ENCODE data around the gene IFRD1. TPM values are rescaled to one million over a fixed set of nuclear protein-coding genes. Genes with fewer than 3 reads are reported as not detected.

IFRD1 gene
- total and polyA plus RNA-seq, 4 donors: 37.2 to 98.2 (median 40.7) TPM

- 7 to 8% methylated on average over 3 of the region's 3 CpGs for WGBS, 2 donors
- peak in 2 of 3 donors; percentile 48 to 58 for DNase-seq
Measured at GRCh38 chr7:112414855-112415490, 35.3 kb upstream of the IFRD1 start.

GRCh38 chr7:112416127-112416526 is 34.1 kb upstream of the IFRD1 start:
- WGBS, 2 donors: 30 to 50% methylated on average over 4 of the region's 4 CpGs
- peaks cover 0 to 5% (median 0%) of the 10 kb centered on the region in 5 donors for H3K4me1 ChIP-seq (ENCODE audit: control insufficient read depth in 5 of 5, insufficient read depth in 5 of 5, low read length in 5 of 5)
- H3K36me3 ChIP-seq (ENCODE audit: control insufficient read depth in 4 of 4, insufficient read depth in 4 of 4, low read length in 4 of 4): no peaks in the 10 kb centered on the region
- no peak overlapping the region for H3K4me3 ChIP-seq
- no peaks in the 10 kb centered on the region for H3K27me3 ChIP-seq (ENCODE audit: control insufficient read depth in 3 of 3, insufficient read depth in 3 of 3, low read length in 2 of 3)
- TF ChIP-seq CTCF (IDR thresholded peaks at IDR 0.05; ENCODE audit: control extremely low read depth, extremely low read depth): no peak
- DNase-seq: peak in 1 of 3 donors; percentile 12
- ATAC-seq (ENCODE audit: insufficient read depth, low FRiP score): no peak
- no peak overlapping the region for H3K9ac ChIP-seq (ENCODE audit: insufficient read depth in 1 of 2, low read length in 2 of 2)
- H3K9me3 ChIP-seq (ENCODE audit: control insufficient read depth in 4 of 4, insufficient read depth in 3 of 4, low read length in 3 of 4): no peaks in the 10 kb centered on the region
- no peak overlapping the region for H3K27ac ChIP-seq (ENCODE audit: low read depth in 1 of 2, low read length in 1 of 2)

More at GRCh38 chr7:112414855-112415490, 35.3 kb upstream of the IFRD1 start:
- TF ChIP-seq CTCF (IDR thresholded peaks at IDR 0.05; ENCODE audit: control extremely low read depth, extremely low read depth): peak; percentile 28
- Histone ChIP-seq H3K27me3 (ENCODE audit: control insufficient read depth in 3 of 3, insufficient read depth in 3 of 3, low read length in 2 of 3) (no peaks in the 10 kb centered on the region), H3K4me1 (ENCODE audit: control insufficient read depth in 5 of 5, insufficient read depth in 5 of 5, low read length in 5 of 5) (peaks cover 0 to 16% (median 0%) of the 10 kb centered on the region in 5 donors), H3K36me3 (ENCODE audit: control insufficient read depth in 4 of 4, insufficient read depth in 4 of 4, low read length in 4 of 4) (no peaks in the 10 kb centered on the region), H3K9ac (ENCODE audit: insufficient read depth in 1 of 2, low read length in 2 of 2) (no peak overlapping the region), H3K9me3 (ENCODE audit: control insufficient read depth in 4 of 4, insufficient read depth in 3 of 4, low read length in 3 of 4) (no peaks in the 10 kb centered on the region), H3K27ac (ENCODE audit: low read depth in 1 of 2, low read length in 1 of 2) (no peak overlapping the region), H3K4me3 (no peak overlapping the region)
- ATAC-seq (ENCODE audit: insufficient read depth, low FRiP score): peak; percentile 66

GRCh38 chr7:112419543-112420130 is 30.6 kb upstream of the IFRD1 start:
- WGBS, 2 donors: 95% methylated on average over 4 of the region's 4 CpGs
- H3K9ac ChIP-seq (ENCODE audit: insufficient read depth in 1 of 2, low read length in 2 of 2): no peak overlapping the region
- no peak overlapping the region for H3K27ac ChIP-seq (ENCODE audit: low read depth in 1 of 2, low read length in 1 of 2)
- H3K4me1 ChIP-seq (ENCODE audit: control insufficient read depth in 5 of 5, insufficient read depth in 5 of 5, low read length in 5 of 5): peaks cover 0 to 7% (median 0%) of the 10 kb centered on the region in 5 donors
- DNase-seq (no peak), ATAC-seq (ENCODE audit: insufficient read depth, low FRiP score) (no peak)
- no peaks in the 10 kb centered on the region for H3K27me3 ChIP-seq (ENCODE audit: control insufficient read depth in 3 of 3, insufficient read depth in 3 of 3, low read length in 2 of 3)
- no peaks in the 10 kb centered on the region for H3K36me3 ChIP-seq (ENCODE audit: control insufficient read depth in 4 of 4, insufficient read depth in 4 of 4, low read length in 4 of 4)
- no peak overlapping the region for H3K4me3 ChIP-seq
- no peaks in the 10 kb centered on the region for H3K9me3 ChIP-seq (ENCODE audit: control insufficient read depth in 4 of 4, insufficient read depth in 3 of 4, low read length in 3 of 4)
- TF ChIP-seq CTCF (IDR thresholded peaks at IDR 0.05; ENCODE audit: control extremely low read depth, extremely low read depth): no peak

Data from lung (tissue), 12 donors.